ENCODE data around the gene CATSPER4.
A peak's percentile ranks its signal among the peaks of the same experiment; 100 is the strongest.

Gene CATSPER4

GRCh38 chr1:26171084-26172072, 19.0 kb upstream of the CATSPER4 start, which contains the start of gene ZNF593OS:
ZNF593OS (minus strand) TSS chr1:26171832; CDS start chr1:26171661, 171 bp downstream.
- peak within 1 kb of the TSS; percentile 82 for H3K4me3 ChIP-seq (ENCODE audit: low read length)
- TF ChIP-seq, protein P1, sequence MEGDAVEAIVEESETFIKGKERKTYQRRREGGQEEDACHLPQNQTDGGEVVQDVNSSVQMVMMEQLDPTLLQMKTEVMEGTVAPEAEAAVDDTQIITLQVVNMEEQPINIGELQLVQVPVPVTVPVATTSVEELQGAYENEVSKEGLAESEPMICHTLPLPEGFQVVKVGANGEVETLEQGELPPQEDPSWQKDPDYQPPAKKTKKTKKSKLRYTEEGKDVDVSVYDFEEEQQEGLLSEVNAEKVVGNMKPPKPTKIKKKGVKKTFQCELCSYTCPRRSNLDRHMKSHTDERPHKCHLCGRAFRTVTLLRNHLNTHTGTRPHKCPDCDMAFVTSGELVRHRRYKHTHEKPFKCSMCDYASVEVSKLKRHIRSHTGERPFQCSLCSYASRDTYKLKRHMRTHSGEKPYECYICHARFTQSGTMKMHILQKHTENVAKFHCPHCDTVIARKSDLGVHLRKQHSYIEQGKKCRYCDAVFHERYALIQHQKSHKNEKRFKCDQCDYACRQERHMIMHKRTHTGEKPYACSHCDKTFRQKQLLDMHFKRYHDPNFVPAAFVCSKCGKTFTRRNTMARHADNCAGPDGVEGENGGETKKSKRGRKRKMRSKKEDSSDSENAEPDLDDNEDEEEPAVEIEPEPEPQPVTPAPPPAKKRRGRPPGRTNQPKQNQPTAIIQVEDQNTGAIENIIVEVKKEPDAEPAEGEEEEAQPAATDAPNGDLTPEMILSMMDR (IDR thresholded peaks at IDR 0.05; ENCODE audit: insufficient read depth, low read depth, low read length, missing control alignments) = no peak
- DNase-seq (ENCODE audit: low read depth) = no peak

DNA sequence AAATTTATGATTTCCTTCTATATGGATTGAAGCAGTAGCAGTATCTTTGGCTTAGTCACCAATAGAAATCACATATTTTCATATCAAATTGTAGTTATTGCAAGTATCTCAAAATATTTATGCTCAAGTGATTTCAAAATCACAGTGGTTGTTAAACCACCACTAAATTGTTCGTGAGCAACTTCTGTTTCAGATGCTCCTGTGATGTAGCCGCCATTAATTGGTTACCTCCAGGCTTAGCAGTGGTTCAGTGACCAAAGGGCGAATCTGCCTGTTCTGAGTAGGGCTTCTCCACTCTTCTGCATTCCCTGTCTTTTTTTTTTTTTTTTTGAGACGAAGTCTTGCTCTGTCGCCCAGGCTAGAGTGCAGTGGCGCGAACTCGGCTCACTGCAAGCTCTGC, 15.1 kb upstream of the CATSPER4 start:
- TF ChIP-seq, protein P1 (IDR thresholded peaks at IDR 0.05; ENCODE audit: insufficient read depth, low read depth, low read length, missing control alignments) = no peak
- no peak for DNase-seq (ENCODE audit: low read depth)
- H3K4me3 ChIP-seq (ENCODE audit: low read length) = no peak overlapping the region

GRCh38 chr1:26177182-26177684, 13.2 kb upstream of the CATSPER4 start, which contains the start of gene CNKSR1:
CNKSR1 (plus strand) TSS chr1:26177491; CDS start chr1:26177548, 57 bp downstream.
- peak within 1 kb of the TSS; percentile 55 for H3K4me3 ChIP-seq (ENCODE audit: low read length)
- DNase-seq (ENCODE audit: low read depth) = peak; percentile 91

GRCh38 chr1:26180010-26180506, 10.3 kb upstream of the CATSPER4 start:
- TF ChIP-seq, protein P1 (IDR thresholded peaks at IDR 0.05; ENCODE audit: insufficient read depth, low read depth, low read length, missing control alignments) = no peak
- no peak overlapping the region for H3K4me3 ChIP-seq (ENCODE audit: low read length)
- no peak for DNase-seq (ENCODE audit: low read depth)

More at GRCh38 chr1:26177182-26177684, 13.2 kb upstream of the CATSPER4 start, which contains the start of gene CNKSR1:
- TF ChIP-seq, protein P1 (IDR thresholded peaks at IDR 0.05; ENCODE audit: insufficient read depth, low read depth, low read length, missing control alignments) = peak; percentile 24

DNA sequence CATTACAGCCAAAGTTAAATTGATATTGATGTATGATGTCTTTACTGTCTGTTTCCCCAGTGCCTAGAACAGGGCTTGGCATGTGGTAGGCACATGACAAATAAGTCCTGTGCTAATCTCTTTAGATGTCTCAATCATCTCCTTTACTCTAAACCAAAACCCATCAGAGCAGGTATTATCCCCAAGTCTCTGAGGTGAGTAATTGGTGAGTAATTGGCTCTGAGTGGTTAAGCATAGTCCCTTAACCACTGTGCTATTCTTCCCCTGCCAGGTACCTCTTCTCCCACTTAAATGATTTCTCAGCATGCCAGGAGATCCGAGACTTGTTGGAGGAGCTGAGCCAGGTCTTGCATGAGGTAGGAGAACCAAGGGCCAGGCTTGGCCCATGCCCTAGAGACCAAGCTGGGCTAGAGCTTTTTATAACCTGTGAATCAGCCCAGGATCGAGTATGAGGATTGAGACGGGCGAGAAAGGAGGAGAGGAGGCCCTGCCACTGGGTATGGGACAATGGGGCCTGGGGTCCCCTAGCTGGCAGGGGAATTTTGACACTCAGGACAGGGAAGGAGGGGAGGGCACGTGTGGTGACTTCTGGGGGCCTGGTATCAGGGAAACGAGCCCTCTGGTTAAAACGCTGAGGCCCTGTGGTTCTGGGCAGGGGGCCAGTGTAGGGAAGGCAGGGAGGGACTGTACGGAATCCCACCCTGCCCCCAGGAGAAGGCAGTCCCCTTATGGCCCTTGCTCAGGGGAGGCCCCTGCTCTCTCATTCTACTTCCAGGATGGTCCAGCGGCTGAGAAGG, 8.6 kb upstream of the CATSPER4 start:
- DNase-seq (ENCODE audit: low read depth) = peak; percentile 95
- TF ChIP-seq, protein P1 (IDR thresholded peaks at IDR 0.05; ENCODE audit: insufficient read depth, low read depth, low read length, missing control alignments) = no peak
- no peak overlapping the region for H3K4me3 ChIP-seq (ENCODE audit: low read length)

GRCh38 chr1:26182383-26182696, 8.1 kb upstream of the CATSPER4 start:
- DNase-seq (ENCODE audit: low read depth) = no peak
- no peak overlapping the region for H3K4me3 ChIP-seq (ENCODE audit: low read length)
- TF ChIP-seq, protein P1 (IDR thresholded peaks at IDR 0.05; ENCODE audit: insufficient read depth, low read depth, low read length, missing control alignments) = no peak

All from epithelial cell of esophagus (primary cell).